ENCODE results near the gene KLHL1. TPM values are rescaled to one million over a fixed set of nuclear protein-coding genes. Genes with fewer than 3 reads are reported as not detected.

The KLHL1 gene
- polyA plus RNA-seq, 3 donors = not detected

- no peak overlapping the region for H3K27ac Mint-ChIP-seq
- Histone ChIP-seq H3K36me3 (replicated peaks in 1 of 2; ENCODE audit: control insufficient read depth in 1 of 2, insufficient read depth in 2 of 2, low read length in 2 of 2) (no peaks in the 10 kb centered on the region), H3K4me3 (replicated peaks in 1 of 3; ENCODE audit: low read depth in 2 of 3, low read length in 3 of 3) (no peak overlapping the region), H2AFZ (ENCODE audit: insufficient read depth, low read depth, low read length, poor library complexity, severe bottlenecking) (no peak overlapping the region), H3K79me2 (ENCODE audit: insufficient read depth, low read length) (no peaks in the 10 kb centered on the region), H3K9me3 (replicated peaks in 1 of 2; ENCODE audit: control insufficient read depth in 1 of 2, insufficient read depth in 1 of 2, low read length in 2 of 2) (peaks cover 12 to 15% of the 10 kb centered on the region in 2 donors), H3K27me3 (ENCODE audit: control insufficient read depth in 2 of 2, insufficient read depth in 2 of 2, low read length in 2 of 2) (no peaks in the 10 kb centered on the region), H3K27ac (ENCODE audit: low read depth in 1 of 2, low read length in 2 of 2) (no peak overlapping the region), H3K9ac (ENCODE audit: insufficient read depth, low read length, poor library complexity, severe bottlenecking) (no peak overlapping the region), H4K20me1 (ENCODE audit: insufficient read depth, low read length) (no peaks in the 10 kb centered on the region), H3K4me1 (ENCODE audit: control insufficient read depth in 1 of 2, insufficient read depth in 2 of 2, low read length in 2 of 2) (no peaks in the 10 kb centered on the region), H3K4me2 (replicated peaks; ENCODE audit: extremely low read depth, low read length, poor library complexity, severe bottlenecking) (no peak overlapping the region)
- no peak for DNase-seq
- intact Hi-C loops (cut with micrococcal nuclease) = no loop called here
- H3K4me3 Mint-ChIP-seq = no peak overlapping the region
- H3K36me3 Mint-ChIP-seq = no peaks in the 10 kb centered on the region
- 100% methylated on average over 2 of the region's 4 CpGs for WGBS (ENCODE audit: insufficient coverage)
- peaks cover 0 to 2% (median 0%) of the 10 kb centered on the region in 3 donors for H3K27me3 Mint-ChIP-seq (ENCODE audit: low read depth in 3 of 3)
- no peak for TF ChIP-seq CTCF (IDR thresholded peaks at IDR 0.05)
- no peaks in the 10 kb centered on the region for H3K4me1 Mint-ChIP-seq
- peaks cover 0 to 16% (median 5%) of the 10 kb centered on the region in 7 donors for H3K9me3 Mint-ChIP-seq
Observed at GRCh38 chr13:69928262-69928661, 180.0 kb downstream of the KLHL1 start.

GRCh38 chr13:69921156-69921555 is 187.1 kb downstream of the KLHL1 start:
- Mint-ChIP-seq H3K4me3 (no peak overlapping the region), H3K4me1 (no peaks in the 10 kb centered on the region), H3K27me3 (ENCODE audit: low read depth in 3 of 3) (peaks cover 0 to 2% (median 0%) of the 10 kb centered on the region in 3 donors), H3K27ac (no peak overlapping the region), H3K9me3 (peaks cover 0 to 13% (median 3%) of the 10 kb centered on the region in 7 donors), H3K36me3 (no peaks in the 10 kb centered on the region)
- Histone ChIP-seq H3K27ac (ENCODE audit: low read depth in 1 of 2, low read length in 2 of 2) (no peak overlapping the region), H3K27me3 (ENCODE audit: control insufficient read depth in 2 of 2, insufficient read depth in 2 of 2, low read length in 2 of 2) (no peaks in the 10 kb centered on the region), H2AFZ (ENCODE audit: insufficient read depth, low read depth, low read length, poor library complexity, severe bottlenecking) (no peak overlapping the region), H3K79me2 (ENCODE audit: insufficient read depth, low read length) (no peaks in the 10 kb centered on the region), H3K36me3 (replicated peaks in 1 of 2; ENCODE audit: control insufficient read depth in 1 of 2, insufficient read depth in 2 of 2, low read length in 2 of 2) (no peaks in the 10 kb centered on the region), H3K9ac (ENCODE audit: insufficient read depth, low read length, poor library complexity, severe bottlenecking) (no peak overlapping the region), H3K4me2 (replicated peaks; ENCODE audit: extremely low read depth, low read length, poor library complexity, severe bottlenecking) (no peak overlapping the region), H4K20me1 (ENCODE audit: insufficient read depth, low read length) (no peaks in the 10 kb centered on the region), H3K4me1 (ENCODE audit: control insufficient read depth in 1 of 2, insufficient read depth in 2 of 2, low read length in 2 of 2) (no peaks in the 10 kb centered on the region), H3K9me3 (replicated peaks in 1 of 2; ENCODE audit: control insufficient read depth in 1 of 2, insufficient read depth in 1 of 2, low read length in 2 of 2) (peaks cover 12 to 15% of the 10 kb centered on the region in 2 donors), H3K4me3 (replicated peaks in 1 of 3; ENCODE audit: low read depth in 2 of 3, low read length in 3 of 3) (no peak overlapping the region)
- intact Hi-C loops (cut with micrococcal nuclease) = no loop called here
- TF ChIP-seq CTCF (IDR thresholded peaks at IDR 0.05) = no peak
- WGBS (ENCODE audit: insufficient coverage) = no CpG with 5 or more reads among the region's 2 CpGs
- DNase-seq = no peak
